GM18507 (cell line): ENCODE data around the gene LPP.

ENCODE experiments used
- DNase-seq: peaks from one replicate; pipeline ENCODE4 v3.0.0; 2011; ENCODE audit warnings: low read depth; ENCODE audit not compliant: insufficient read length; ENCODE audit errors: extremely low spot score
- FAIRE-seq: peaks from 2 replicates; lab custom pipeline; 2011; peaks lifted over from hg19 to GRCh38; lab: Jason Lieb, UNC

The LPP gene

DNA sequence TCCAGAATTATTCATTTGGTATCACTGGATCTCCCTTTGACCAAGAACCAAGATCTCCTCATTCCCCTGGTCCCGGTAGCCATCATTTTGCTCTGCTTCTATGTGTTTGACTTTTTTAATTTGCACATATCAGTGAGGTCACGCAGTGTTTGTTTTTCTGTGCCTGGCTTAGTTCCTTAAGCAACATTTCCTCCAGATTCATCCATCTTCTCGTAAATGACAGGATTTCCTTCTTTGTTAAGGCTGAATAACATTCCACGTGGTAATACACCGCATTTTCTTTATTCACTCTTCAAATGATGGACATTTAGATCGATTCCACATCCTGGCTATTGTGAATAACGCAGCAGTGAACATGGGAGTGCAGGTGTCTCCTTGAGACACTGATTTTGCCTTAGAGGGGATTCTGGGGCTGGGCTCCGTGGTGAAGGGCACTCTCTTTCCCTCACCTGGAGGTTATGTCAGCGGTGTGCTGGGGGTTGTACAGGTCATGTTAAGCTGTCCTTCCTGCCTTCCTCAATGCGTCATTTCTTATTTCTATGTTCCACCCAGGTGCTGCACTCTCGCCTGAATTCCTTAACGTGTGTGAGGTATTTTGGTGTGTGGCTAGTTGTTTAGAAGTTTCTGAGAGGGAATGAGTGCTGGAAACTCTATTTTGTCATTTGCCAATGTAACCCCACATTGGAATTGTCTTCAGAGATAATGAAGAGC lies 212.2 kb downstream of the LPP start:
- FAIRE-seq, result no peak

DNA sequence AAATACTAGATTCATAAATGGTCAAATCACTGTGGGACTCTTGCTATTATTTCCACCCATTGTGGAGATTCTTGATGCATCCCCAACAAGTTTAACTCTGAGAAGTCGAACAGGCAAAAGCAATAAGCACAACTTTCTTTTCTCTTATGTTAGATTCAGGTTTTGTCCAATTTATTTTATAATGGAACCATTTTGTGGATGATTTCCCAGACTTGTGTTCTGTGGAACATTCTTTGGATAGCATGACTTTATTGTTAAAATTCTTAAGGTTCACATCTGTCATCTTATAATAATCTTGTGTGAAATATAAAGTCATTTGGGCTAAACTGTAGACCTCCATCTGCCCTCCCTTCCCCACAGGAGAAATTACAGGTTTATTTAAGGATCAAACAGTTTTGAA lies 213.7 kb downstream of the LPP start:
- FAIRE-seq (no peak), DNase-seq (no peak)

More for the DNA sequence above, 212.2 kb downstream of the LPP start:
- DNase-seq, result no peak

DNA sequence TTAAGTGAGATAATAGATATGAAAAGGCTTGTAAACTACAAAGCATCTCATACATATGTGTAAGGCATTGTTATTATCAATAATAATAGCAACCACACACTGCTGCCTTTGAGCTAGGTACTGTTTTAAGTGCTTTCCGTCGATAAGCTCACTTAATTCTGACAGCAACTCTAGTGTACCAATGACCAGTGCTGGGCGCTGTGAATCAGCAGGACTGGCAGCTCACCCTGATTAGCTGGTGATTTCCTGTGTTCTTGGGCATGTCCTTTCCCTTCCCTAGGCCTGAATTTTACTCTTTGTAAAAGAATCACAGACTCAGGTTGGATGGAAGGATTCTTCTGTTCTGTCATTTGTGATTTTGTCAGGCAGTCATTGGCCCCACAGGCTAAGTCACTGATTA lies 215.6 kb downstream of the LPP start:
- FAIRE-seq (no peak), DNase-seq (no peak)

DNA sequence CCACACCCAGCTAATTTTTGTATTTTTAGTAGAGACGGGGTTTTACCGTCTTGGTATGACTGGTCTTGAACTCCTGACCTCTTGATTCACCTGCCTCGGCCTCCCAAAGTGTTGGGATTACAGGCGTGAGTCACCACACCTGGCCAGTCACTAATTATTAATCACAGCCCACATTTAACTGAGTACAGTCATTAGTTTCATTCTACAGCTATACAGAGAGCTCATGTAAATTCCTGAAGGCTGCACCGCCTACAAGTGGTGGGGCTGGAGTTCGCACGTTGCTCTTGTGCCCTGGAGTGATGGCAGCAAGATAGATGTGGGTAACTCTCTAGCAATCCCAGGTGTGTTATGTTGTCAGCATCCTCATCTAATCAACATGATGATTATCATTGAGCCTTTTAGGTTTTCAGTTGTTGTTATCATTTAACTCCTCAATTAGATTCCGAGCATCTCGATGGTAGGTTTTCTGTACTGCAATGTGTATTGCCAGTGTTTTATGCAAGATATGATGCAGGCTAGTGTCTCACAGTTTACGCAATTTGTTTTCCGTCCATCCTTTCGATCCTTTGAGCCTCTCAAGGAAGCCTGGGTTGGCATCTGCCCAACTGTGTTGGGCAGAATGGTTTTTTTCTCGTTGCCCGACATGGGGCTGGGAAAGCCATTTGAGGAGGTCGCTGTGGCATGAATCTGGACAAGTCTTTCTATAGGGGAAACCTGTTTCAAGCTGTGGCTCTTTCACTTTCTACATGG lies 216.3 kb downstream of the LPP start:
- DNase-seq (no peak), FAIRE-seq (no peak)

DNA sequence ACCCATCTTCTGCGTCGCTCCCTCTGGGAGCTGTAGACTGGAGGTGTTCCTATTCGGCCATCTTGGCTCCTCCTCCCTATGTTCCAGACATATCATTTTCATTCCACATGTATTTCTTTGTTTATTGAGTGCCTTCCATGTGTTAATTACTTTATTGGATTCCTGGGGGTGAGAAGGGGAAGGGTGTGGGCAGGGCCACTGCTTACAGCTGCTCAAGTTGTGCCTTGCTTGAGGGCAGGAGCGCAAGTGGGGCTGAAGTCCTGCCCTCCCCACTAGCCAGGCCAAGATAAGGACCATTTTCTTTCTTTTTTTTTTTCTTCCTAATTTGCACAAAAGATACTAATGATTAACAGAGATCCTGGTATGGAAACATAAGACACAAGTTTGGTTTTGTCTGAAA lies 224.8 kb downstream of the LPP start:
- DNase-seq (no peak), FAIRE-seq (no peak)

DNA sequence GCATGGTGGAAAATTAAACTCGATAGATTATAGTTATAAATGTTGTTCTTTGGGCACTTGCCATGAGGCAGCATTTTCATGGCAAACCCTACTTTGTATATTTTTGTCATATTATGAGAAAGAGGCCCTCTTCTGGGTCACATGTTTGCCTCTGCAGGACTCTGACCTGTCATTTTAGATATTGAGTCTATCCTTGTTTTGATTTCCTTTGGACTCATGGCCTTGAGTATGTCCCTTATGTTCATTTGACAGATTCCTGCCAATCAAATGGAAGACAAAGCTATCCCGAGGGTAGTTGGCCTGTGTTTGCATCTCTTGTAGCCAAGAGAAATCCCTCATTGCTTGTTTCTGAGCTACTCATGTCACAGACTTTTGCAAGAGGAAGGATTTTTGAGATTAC lies 226.3 kb downstream of the LPP start:
- DNase-seq (no peak), FAIRE-seq (no peak)

DNA sequence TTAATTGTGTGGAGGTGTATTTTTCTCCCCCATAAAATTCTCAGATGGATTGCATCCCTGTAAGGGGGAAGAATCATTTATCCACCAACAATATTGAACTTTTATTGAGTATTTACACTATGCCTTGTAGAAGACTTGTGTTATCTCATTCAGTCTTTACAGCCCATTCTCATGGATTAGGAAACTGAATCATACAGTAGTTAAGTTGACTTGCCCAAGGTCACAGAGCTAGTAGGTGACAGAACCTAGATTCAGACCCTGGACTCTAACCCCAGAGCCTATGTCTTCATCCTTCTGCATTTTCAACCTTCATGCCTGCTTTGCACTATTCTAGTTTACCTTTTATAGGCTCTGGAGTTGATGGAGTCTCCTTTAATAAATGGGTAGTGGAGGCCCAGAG lies 226.8 kb downstream of the LPP start:
- DNase-seq (no peak), FAIRE-seq (no peak)

DNA sequence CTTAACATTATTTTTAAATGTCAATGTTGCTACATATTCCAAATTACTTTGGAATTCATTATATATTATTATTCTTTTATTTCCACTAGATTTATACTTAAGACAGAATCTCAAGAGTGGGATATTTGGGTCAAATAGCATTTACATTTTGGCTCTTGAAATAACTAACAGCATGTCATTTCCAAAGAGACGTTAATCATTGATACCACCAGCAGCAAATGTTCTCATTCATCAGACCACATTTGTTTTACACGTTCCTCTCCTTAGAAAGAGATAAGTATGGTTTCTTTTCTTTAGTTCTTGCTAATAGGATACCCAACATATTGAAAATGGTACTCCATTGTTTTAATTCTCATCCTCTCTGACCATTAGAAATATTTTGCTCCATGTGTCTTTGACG lies 229.8 kb downstream of the LPP start:
- no peak for FAIRE-seq
- DNase-seq, result no peak

DNA sequence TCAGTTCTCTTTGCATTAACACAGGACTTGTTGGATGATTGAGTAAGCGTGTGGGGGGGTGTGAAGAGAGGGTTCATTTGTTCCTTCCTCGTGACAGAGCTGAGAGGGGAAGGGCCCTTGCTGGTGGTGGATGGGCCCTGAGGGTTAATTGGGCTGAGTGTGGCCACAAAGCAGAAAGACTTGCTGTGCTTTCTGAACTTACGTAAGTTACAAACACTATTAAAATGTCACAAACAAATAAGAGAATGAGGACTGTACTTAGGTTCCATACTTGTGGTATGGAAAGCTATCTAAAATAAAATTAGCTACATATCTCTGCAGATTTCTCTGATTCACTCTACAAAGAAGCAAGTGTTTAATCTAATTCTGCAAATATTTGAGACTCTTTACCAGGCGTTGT lies 231.3 kb downstream of the LPP start:
- DNase-seq (no peak), FAIRE-seq (no peak)

DNA sequence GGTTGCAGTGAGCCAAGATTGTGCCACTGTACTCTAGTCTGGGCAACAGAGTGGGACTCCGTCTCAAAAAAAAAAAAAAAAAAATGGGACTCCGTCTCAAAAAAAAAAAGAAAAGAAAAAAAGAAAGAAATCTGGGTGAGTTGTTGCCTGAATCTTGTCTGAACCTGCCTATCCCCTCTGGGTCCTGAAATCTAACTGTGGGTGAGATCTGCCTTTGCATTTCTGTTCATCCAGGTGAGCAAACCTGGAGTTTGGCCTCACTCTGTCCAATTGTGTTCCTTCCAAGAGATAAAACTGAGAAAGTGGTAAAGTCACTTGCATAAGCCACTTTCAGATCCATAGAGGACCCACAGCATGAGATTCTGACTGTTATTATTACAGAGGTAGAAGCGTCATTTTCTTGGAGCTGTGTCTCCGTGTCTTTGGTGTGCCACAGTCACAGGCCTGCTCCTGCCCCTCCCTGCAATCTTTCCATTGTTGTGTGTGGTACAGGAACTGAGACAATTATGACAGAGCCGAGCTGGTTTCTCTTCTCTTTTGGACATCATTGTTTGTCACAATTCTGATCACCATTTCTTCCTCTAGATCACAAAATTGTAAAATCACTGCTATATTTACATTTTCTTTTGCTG lies 235.9 kb downstream of the LPP start:
- FAIRE-seq (peak; percentile 52), DNase-seq (no peak)

DNA sequence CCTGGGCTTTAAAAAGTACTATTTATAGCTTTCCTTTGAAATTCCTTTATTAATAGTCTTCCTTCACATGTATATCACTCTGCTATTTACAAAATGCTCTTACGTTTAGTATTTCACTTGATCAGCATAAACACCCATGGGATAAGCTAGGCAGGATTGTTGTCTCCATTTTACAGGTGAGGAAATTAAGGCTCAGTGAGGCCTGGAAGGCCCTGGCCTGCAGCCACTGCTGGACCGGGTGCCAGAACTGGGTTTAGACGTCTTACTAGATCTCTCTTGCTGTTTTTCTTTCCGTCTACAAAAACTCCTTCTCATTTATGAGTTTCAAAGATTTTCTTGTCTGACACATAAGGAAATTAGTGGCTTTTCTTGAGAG lies 236.4 kb downstream of the LPP start:
- no peak for DNase-seq
- FAIRE-seq, result no peak

DNA sequence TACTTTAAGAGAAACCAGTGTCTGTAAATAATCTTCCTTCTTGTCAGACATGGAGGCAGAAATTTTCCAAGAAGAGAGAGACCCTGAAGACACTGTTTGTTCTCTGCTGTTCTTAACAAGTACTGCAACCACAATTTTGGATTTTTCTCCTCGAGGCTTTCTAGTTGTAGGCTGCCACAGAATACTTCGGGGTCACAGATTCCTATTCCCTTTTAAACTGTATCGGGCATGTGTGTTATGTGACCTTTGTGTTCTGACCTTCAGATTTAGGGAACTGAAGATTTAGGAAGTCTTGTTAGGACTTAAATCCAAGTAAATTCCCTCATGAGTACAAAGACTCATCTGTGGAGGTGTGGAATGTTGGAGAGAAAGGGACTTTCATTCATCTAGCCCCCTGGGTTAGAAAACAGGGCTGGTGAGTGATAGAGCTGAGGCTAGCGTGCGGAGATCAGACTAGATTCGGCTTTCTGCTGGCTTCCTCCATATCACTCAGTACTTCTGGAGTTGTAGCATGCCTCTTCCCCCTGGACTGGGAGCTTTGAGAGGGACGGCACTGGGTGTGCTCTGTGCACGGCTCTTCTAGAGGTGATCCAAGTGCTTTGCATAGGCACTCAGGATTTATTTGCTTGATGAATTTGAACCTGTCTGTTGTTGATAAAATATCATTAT lies 237.0 kb downstream of the LPP start:
- FAIRE-seq, result no peak
- no peak for DNase-seq

DNA sequence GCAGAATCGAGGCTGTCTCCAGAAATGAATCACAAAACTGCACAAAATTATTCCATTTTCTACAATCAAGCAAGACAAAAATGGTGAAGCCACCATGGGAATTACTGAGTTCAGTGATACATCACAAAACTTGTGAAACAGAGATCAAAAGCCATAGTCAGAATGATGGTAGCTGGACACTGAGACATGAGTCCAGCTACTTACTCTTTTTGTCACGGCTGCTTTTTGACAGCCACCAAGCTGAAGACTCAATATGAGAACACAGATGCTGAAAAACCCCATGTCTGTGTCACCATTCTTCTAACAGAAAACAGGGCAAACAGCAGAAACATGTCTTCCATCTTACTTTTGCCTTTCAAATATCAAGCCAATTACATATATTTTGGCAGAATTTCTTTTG lies 237.6 kb downstream of the LPP start:
- DNase-seq (no peak), FAIRE-seq (no peak)

DNA sequence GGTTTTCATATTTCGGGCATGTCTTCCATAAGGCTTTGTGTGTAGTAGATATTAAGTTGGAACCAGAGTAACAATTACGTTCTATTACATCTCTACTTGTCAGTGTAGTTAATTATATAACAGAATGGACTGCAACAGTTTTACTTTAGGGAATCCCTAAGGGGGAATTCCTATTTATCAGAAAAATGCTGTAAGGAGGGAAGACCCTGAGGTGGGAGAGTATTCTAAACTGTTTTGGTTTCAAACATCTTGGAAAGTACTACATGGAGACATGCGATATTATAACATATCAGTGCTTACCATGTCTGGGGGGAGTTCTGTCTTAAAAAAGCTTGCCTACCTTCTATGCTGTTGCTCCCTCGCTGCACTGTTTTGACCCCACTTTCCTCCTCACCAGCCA lies 238.1 kb downstream of the LPP start:
- FAIRE-seq (no peak), DNase-seq (no peak)

DNA sequence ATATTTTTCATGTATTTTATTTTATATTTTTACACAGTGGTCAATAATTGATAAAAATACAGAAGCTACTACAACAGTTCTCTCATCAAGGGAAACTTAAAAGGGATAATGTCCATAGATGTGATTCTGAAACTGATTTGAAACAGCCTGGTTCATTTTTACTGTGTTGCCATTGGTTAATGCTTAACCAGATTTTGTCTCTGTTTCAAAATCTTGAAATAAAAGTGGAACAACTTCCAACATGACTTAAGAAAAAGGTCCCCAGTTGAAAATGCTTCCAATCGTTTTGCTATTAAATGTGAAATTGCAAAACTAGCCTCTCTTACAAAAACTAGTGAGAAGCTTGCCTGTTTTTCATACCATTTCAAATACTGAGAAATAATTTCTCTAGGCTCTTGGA lies 240.7 kb downstream of the LPP start:
- FAIRE-seq (peak; percentile 31), DNase-seq (no peak)

DNA sequence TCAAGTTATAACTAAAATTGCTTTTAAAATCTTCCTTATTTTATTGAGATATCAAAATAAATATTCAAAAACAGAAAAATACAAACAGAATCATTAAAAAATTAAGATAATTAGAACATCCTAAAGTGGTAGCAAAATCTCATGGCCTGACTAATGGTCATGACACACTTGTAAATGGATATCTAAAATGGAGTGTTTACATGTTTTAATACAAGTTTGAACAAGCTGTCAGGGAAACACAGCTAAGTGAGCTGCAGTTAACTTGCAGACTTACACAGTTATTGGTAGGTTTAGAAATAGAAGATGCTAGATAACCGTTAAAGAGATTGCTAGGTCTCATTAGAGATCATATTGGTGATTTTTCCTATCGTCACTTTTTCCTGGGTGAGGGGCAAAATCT lies 242.3 kb downstream of the LPP start:
- FAIRE-seq (no peak), DNase-seq (no peak)

DNA sequence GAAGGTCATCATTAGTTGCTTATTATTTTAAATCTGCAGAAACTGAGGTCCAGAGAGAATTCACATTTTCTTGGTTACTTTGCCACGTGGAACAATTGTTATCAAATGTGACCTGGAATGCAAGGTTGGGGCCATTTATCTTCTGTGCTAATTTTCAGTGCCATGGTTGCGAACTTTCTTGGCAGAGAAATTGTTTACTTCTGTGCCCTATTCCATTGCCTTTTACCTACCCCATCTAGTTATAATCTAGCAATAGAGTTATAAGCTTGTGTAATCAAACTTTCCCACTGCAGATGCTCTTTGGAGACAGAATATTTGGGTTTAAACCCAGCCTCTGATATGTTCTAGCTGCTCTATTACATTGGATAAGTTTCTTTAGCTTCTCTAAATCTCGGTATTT lies 242.9 kb downstream of the LPP start:
- no peak for DNase-seq
- no peak for FAIRE-seq

DNA sequence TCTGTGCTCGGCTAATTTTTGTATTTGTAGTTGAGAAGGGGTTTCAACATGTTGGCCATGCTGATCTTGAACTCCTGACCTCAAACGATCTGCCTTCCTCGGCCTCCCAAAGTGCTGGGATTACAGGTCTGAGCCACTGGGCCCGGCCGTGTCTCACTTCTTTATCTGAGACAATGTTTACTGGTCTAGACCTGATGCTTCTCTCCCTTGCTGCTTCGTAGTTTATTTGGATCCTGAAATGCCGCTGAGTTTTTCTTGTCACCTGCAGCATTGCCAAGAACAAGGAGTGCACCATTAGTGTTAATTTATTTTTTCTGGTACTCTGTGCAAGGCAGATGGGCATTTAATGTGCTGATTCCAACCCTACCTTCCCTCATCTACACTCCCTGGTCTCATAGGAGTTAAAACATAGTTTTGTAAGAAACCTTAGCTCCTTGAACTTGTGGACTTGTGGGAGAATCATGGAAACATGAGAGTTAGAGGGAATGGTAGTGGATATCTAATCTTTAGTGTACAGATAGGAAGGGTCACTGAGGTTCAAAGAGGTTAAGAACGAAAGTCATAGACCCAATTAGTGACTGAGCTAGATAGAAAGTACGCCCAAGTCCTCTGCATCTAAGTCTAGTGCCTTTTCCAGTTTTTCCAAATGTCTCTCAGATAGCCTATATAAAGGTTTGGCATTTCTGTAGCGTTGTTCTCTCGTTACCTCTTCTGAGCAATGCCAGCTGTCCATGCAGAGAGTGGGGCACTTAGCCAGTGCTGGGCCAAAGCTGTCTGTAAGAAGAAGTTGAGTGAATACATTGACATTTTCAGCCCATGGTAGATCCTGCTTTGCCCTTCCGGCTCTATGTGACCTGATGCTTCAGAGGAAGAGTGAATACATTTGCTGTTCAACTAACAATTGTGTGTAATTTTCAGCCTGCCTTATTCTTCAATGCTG lies 244.1 kb downstream of the LPP start:
- DNase-seq (no peak), FAIRE-seq (no peak)

DNA sequence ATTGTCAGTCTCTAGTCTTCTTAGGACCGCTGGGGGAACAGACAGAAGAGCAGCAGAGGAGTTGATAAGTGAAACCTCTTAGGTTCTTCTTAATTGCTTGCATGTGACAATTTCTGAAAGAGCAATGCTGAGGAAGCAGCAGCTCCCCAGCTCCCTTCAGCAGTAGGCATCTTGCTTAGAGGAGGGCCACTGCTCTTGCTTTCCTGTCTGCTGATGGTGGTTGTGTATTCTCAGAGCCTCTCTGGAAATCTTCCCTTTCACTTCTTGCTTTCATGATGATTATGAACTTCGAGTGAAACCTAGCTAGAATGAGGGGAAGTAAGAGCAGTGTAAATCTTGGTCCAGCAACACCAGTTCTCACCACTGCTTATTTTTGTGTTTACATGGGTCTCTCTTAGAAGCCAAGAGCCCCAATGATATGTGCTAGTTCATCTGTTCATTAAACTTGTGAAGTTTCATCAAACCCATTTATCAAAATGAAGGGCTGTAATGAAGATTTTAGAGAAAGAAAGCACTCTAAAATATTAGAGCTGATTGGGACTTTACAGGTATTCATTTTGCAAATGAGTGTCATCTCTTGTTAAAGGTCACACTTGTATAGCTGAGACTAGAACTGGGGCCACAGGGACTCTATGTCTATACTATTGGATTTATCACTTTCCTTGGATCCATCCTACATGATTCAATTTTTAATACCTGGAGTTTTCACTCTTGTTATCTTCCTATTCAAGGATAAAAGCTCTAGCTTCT lies 246.7 kb downstream of the LPP start:
- FAIRE-seq, result peak; percentile 81
- DNase-seq, result no peak
